Measurements from ENCODE around the gene ATL2.

Gene ATL2

DNA sequence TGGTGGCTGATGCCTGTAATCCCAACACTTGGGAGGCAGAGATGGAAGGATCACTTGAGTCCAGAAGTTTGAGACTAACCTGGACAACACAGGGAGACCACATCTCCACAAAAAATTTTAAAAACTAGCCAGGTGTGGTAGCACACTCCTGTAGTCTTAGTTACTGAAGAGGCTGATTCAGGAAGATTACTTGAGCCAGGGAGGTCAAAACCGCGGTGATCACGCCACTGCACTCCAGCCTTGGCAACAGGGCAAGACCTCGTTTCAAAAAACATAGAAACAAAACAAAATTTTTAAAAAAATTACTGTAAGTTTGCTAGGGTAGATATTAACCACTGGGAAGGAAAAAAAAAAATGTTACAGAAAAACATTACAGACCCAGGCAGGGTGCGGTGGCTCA is 5.8 kb downstream of the ATL2 start:
- POLR2A ChIA-PET, result no interaction called here
- H3K4me3 ChIP-seq (ENCODE audit: low read depth, low read length), result no peak overlapping the region
- no peak for DNase-seq (ENCODE audit: low read depth, low spot score)
- TF ChIP-seq, protein P1, sequence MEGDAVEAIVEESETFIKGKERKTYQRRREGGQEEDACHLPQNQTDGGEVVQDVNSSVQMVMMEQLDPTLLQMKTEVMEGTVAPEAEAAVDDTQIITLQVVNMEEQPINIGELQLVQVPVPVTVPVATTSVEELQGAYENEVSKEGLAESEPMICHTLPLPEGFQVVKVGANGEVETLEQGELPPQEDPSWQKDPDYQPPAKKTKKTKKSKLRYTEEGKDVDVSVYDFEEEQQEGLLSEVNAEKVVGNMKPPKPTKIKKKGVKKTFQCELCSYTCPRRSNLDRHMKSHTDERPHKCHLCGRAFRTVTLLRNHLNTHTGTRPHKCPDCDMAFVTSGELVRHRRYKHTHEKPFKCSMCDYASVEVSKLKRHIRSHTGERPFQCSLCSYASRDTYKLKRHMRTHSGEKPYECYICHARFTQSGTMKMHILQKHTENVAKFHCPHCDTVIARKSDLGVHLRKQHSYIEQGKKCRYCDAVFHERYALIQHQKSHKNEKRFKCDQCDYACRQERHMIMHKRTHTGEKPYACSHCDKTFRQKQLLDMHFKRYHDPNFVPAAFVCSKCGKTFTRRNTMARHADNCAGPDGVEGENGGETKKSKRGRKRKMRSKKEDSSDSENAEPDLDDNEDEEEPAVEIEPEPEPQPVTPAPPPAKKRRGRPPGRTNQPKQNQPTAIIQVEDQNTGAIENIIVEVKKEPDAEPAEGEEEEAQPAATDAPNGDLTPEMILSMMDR (IDR thresholded peaks at IDR 0.05; ENCODE audit: insufficient read depth, low read length, missing control alignments), result no peak
- CTCF ChIA-PET, result no interaction called here

DNA sequence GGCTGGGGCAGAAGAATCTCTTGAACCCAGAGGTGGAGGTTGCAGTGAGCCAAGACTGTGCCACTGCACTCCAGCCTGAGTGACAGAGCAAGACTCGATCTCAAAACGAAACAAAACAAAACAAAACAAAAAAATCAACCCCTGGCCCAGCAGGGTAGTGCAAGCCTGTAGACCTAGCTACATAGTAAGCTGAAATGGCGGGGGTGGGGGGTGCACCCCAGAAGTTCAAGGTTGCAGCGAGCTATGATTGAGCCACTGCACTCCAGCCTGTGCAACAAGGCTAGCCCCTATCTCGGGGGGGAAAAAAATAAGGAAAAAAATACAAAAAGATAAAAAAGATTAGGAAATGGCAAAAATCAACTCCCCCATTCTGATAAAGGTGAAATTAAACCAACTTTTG is 6.4 kb downstream of the ATL2 start:
- H3K4me3 ChIP-seq (ENCODE audit: low read depth, low read length), result no peak overlapping the region
- ChIA-PET POLR2A (no interaction called here), CTCF (no interaction called here)
- TF ChIP-seq, protein P1 (IDR thresholded peaks at IDR 0.05; ENCODE audit: insufficient read depth, low read length, missing control alignments), result no peak
- no peak for DNase-seq (ENCODE audit: low read depth, low spot score)

DNA sequence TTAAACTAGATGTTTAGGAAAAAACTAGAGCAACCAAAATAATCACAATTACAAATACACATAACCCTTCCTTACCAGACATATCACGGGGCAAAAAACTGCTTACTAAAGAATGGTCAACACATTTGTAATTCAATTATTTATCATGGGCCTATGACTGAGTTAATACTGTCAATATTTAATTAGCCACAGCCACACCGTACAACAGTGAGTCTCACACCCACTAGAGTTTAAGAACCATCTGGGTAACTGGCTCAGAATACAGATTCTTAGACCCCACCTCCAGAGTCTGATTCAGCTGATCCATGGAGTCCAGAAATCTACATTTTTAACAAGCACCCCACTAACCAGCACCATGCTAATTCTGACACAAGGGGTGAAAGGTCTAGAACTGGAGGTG is 14.8 kb downstream of the ATL2 start:
- H3K4me3 ChIP-seq (ENCODE audit: low read depth, low read length), result no peak overlapping the region
- TF ChIP-seq, protein P1 (IDR thresholded peaks at IDR 0.05; ENCODE audit: insufficient read depth, low read length, missing control alignments), result no peak
- ChIA-PET POLR2A (no interaction called here), CTCF (interaction anchor here (0.9 to 4.4 kb wide), 3 partner anchors 8 to 13 kb away, joined by 3 to 35 read pairs (median 3); no protein-coding TSS in a partner anchor)
- no peak for DNase-seq (ENCODE audit: low read depth, low spot score)

DNA sequence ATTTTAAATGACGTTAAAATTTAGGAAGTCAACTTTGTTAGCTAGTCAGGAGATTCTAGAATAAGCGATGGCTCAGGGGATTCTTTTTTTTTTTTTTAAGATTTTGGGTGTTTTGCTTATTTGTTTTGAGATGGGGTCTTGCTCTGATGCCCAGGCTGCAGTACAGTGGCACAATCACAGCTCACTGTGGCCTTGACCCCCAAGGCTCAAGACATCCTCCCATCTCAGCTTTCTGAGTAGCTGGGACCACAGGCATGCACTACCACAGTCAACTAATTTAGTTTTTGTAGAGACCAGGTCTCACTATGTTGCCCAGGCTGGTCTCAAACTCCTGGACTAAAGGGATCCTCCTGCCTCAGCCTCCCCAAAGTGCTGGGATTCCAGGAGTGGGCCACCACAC is 16.9 kb downstream of the ATL2 start:
- ChIA-PET CTCF (interaction anchor here (1.0 to 1.6 kb wide), 3 partner anchors 14 to 219 kb away, joined by 3 to 8 read pairs (median 3); no protein-coding TSS in a partner anchor), POLR2A (no interaction called here)
- DNase-seq (ENCODE audit: low read depth, low spot score), result no peak
- no peak overlapping the region for H3K4me3 ChIP-seq (ENCODE audit: low read depth, low read length)
- TF ChIP-seq, protein P1 (IDR thresholded peaks at IDR 0.05; ENCODE audit: insufficient read depth, low read length, missing control alignments), result no peak

DNA sequence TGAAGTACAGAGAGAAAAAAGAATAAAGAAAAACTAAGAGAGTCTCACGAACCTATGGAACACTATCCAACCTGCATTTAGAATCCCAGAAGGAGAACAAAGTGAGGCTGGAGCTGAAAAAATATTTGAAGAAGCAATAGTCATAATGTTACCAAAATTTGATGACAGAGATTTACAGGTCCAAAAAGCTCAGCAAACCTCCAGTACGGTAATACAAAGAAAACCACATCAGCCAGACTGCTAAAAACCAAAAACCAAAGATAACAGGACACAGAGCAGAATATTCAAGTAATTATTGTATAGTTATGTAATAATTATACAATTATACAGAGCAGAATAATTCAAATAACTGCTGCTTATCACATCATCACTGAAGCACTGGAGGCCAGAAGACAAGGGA is 23.7 kb downstream of the ATL2 start:
- CTCF ChIA-PET, result interaction anchor here (1.2 to 4.1 kb wide), 4 partner anchors 8 to 183 kb away, joined by 3 to 15 read pairs (median 4); partner anchors contain the start of gene ATL2
- DNase-seq (ENCODE audit: low read depth, low spot score), result no peak
- H3K4me3 ChIP-seq (ENCODE audit: low read depth, low read length), result no peak overlapping the region
- POLR2A ChIA-PET, result no interaction called here
- TF ChIP-seq, protein P1 (IDR thresholded peaks at IDR 0.05; ENCODE audit: insufficient read depth, low read length, missing control alignments), result no peak

DNA sequence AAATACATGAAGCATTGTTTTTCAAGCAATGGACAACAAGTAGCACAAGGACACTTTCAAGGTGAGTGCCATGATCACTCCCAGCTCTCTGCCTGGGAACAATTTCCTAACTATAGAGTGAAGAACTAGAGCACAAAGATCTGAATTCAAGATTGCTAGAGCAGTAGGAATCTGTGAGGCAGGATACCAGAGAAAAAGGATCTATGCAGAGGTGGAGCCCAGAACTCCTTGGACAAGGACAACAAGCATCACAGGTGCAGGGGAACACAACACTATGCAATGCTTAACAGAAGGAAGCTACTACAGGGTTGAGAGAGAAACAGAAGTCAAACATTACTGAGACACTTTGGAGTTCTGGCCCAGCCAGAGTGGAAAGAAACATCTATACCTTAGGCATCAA is 24.7 kb downstream of the ATL2 start:
- TF ChIP-seq, protein P1 (IDR thresholded peaks at IDR 0.05; ENCODE audit: insufficient read depth, low read length, missing control alignments), result no peak
- DNase-seq (ENCODE audit: low read depth, low spot score), result no peak
- no peak overlapping the region for H3K4me3 ChIP-seq (ENCODE audit: low read depth, low read length)
- ChIA-PET POLR2A (no interaction called here), CTCF (interaction anchor here (1.1 to 4.1 kb wide), 4 partner anchors 9 to 184 kb away, joined by 3 to 15 read pairs (median 4); partner anchors contain the start of gene ATL2)
